NCI-H82 treated with DMSO at 0.1 percent for 48 hours (cell line): ENCODE results near the gene ST8SIA5.

Experiments used
- DNase-seq: peaks from one replicate; lab custom pipeline; 2025; ENCODE audit not compliant: unreplicated experiment; lab: John Stamatoyannopoulos, UW

Gene ST8SIA5

DNA sequence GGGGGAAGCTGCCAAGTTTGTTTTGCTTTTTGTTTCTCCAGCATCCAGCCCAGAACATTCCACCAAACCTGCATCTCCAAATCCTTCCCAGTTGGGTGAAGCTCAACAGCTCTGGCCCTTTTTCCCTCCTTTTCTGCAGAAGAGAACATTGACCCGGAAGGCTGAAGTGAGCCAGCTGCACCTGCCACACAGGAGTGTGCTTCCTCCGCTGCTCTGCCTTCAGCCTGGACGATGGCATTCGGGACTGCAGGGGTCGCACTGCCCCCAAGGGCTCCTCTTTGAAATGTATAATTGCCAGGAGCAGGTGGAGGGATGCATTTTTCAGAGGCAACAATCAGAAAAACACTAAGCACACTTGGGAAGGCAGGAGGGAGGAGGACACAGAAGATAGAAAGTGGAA lies 41.8 kb downstream of the ST8SIA5 start:
- no peak for DNase-seq

GRCh38 chr18:46712406-46712805 lies 44.4 kb downstream of the ST8SIA5 start:
- DNase-seq, result no peak

DNA sequence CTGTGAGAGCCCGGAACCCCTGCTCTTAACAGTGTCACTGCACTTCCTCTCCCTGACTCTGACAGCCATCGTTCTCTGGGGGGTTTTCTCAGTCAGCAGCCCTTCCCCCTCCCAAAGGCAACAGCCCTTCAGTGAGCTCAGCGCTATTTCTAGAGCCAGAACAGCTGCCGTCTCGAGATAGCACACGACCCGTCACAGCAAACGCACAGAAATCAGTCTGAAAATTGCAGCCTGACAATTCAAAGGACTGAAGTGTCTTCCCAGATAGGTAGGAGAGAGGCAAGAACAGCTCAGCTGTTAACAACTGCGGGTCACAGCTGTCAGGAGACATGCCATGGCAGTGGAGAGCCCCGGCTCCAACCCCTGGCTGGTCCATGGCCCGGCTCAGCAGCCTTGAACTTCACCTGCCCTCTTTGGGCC lies 45.4 kb downstream of the ST8SIA5 start:
- no peak for DNase-seq

GRCh38 chr18:46706968-46707367 lies 49.9 kb downstream of the ST8SIA5 start:
- DNase-seq, result no peak

DNA sequence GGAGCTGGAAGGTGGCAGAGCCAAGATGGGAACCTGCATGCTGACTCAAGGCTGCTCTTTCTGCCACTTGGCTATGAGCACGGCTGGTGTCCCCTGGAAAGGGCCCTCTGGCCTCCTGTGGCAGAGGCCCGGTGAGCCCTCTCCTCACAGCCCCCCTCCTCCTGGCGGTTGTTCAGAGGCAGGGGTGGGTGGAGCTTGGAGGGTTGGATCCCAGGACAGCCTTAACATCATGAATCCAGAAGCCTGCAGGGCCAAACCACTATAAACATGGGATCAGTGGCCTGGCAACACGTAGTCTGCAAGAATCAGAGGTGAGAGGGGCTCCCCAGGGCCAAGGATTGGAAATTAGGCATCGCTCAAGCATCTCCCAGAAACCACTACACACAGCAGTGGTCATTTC lies 51.3 kb downstream of the ST8SIA5 start:
- no peak for DNase-seq

DNA sequence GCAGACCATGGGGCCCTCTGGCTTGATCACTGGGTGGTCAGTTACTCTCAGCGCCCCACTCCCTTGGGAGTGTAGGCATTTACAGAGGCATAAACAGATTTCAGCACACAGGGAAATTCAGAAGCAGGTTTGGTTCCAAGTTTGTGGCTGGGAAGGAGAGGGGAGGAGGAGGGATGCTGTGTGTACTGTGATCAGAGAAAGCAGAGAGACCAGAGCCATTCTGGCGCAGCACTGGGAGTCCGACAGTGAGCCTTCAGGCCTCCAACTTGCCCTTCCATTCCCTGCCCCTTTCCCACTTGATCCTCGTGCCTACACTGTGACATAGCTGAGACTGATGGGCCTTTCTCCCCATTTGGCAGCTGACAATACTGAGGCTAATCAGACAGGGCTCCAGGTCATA lies 52.0 kb downstream of the ST8SIA5 start:
- DNase-seq, result no peak

DNA sequence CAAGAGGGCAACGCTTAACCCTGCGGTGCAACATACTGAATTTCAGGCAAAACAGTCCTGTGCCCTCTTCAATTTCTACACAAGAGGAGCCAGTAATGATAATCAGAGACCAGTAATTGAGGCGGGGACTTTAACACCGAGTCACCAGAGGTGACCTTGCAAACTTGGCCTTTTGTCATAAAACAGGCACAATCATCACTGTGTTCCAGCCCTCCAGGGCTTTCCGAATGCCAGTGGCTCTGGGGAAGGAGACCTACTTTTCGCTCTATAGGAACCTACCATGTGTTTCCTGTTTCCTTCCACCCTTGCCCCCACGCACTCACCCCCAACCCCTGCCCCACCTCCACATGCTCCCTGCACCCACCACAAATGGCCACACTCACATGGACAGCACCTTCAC lies 52.7 kb downstream of the ST8SIA5 start:
- DNase-seq, result no peak

DNA sequence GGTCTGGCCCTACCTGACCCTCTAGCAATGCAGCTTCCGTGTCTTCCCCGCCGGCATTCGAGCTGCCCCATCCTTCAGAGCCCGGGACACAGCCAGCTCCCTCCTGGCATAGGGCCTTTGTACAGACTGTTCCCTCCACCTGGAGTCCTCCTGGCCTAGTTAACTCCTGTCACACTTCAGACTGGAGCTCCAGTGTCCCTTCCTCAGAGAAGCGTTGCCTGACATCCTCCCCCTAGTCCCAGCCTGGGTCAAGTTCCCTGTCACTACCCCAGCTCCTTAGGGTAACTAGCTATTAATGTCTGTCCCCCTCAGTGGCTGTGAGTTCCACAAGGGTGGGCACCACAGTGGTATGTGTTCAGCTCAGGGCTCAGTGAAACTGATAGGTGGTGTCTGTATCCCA lies 54.4 kb downstream of the ST8SIA5 start:
- DNase-seq, result no peak

DNA sequence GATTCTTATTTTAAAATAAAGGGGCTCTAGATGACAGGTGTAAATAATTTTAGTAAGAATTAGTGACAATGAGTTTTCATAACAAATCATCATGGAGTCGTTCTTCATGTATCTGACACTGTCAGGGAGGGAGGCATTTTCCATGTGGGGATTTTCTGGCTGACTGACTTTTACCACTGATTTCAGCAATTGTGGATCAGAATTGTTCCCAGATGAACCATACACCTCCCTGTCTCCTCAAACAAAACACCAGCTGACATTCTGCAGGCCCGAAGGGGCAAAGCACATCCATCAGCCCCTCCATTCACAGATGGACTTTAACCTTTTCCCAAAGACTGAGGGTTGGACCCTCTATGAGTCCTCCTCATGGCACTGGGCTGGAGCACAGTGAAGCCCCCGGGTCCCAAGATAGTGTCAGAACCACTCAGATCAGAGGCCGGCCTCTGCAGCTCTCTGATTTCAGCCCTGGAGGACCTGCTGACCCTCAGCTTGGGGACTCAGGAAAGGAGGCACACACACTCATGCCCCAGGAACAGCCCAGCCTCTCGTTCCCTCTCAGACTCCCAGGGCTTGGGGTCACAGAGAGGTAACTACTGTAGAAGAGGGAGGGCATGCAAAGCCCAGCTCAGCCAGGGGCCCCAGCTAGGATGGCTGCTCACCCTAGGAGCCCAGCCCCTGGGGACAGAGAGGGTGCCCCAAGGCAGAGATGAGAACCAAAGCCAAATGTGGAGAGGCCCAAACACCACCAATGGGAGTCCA lies 56.6 kb downstream of the ST8SIA5 start:
- DNase-seq, result no peak

GRCh38 chr18:46696702-46697101 lies 60.2 kb downstream of the ST8SIA5 start:
- DNase-seq, result no peak

- no peak for DNase-seq
Measured at GRCh38 chr18:46696268-46696667, 60.6 kb downstream of the ST8SIA5 start.

DNA sequence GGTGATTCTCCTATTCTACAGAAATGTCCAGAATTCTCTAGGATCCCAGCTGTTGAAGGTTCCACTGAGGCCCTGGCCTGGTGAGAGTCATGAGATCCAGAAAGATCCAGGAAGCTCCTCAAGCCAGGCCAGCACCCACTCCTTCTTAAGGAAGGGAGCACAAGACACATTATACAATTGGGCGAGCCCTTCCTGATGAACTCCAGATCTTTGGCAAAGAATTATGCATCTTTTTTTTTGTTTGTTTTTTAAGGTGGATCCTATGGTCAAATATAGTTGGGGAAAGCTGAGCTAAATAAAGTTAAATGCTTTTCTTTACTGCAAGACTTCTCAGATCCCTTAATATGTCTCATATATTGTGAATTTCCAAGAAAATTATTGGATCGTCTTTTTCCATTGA lies 62.9 kb downstream of the ST8SIA5 start:
- DNase-seq, result no peak

- DNase-seq, result no peak
Measured at GRCh38 chr18:46688853-46689525, 67.9 kb downstream of the ST8SIA5 start.

GRCh38 chr18:46686186-46686585 lies 70.7 kb downstream of the ST8SIA5 start:
- DNase-seq, result no peak

DNA sequence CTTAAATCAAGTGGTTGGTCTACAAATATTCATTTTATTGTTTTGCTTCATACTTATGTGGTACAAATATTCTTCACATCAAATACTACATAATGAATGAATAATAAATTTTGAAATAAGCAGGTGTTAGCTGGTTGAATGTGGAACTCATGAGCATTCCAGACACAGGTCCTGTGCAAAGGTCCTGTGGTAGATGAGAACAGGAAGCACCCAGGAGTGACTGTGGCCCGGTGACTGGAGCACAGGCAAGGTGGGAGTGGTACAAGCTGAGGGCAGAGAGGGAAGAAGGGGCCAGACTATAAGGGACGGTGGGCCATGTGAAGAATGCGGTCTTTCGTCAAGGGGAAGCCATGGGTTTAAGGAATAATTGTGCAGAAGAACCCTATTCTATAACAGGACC lies 73.6 kb downstream of the ST8SIA5 start:
- DNase-seq, result no peak

- DNase-seq, result no peak
Measured at GRCh38 chr18:46680784-46681695, 75.8 kb downstream of the ST8SIA5 start.

DNA sequence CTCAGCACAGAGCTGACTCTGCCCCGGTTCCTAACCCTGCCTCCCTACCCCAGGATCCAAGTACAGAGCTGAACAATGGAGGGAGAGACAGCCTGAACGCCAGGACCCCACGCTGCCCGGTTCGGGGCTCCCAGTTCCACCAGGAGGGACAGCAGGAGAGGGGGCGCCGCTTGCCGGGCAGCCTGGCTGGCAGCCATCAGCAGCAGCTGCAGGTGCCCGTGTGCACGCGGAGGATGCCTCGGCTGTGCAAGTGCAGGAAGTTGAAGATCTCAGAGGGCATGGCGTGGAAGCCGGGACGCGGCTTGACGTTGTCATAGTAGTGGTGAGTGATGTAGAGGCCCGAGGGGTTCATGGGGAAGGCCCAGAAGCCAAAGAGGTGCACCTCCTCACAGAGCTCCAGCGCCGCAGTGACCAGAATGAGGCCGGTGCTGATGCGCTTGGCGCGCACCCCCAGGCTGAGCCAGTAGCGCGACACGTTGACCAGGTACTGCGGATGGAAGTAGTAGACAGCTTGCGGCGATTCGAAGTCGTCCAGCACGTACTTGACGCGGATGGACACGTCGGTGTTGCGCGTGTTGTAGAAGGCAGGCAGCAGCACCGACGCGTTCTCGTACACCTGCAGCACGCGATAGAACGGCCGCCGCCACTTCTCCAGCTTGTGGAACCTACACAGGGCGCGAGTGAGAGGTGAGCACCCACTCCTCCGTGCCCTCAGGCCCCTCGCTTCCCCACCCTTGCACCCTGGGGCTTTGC lies 76.8 kb downstream of the ST8SIA5 start:
- no peak for DNase-seq

- no peak for DNase-seq
Measured at GRCh38 chr18:46678785-46679399, 78.0 kb downstream of the ST8SIA5 start.

- DNase-seq, result no peak
Measured at GRCh38 chr18:46678041-46678440, 78.8 kb downstream of the ST8SIA5 start.

GRCh38 chr18:46677611-46678010 lies 79.2 kb downstream of the ST8SIA5 start:
- DNase-seq, result no peak
